Mesenchymal stem cell (in vitro differentiated cells and primary cell): ENCODE results near the gene COL6A5.

Source experiments
- DNase-seq: peaks from one replicate; pipeline ENCODE4 v3.0.0-alpha.2; 2013
- H2AFZ ChIP-seq: one replicate; pipeline ENCODE4 v1.6.1; 2013; ENCODE audit warnings: low read depth, mild to moderate bottlenecking, control low read depth, inconsistent platforms, low read length, moderate library complexity
- H2AK5ac ChIP-seq: 2 replicates; pipeline ENCODE4 v1.6.1; 2013; ENCODE audit warnings: low read length, moderate library complexity, mild to moderate bottlenecking, inconsistent platforms; ENCODE audit not compliant: severe bottlenecking
- H2BK120ac ChIP-seq: one replicate; pipeline ENCODE4 v1.6.1; 2013; ENCODE audit warnings: low read depth, mild to moderate bottlenecking, inconsistent platforms, low read length, moderate library complexity
- H2BK12ac ChIP-seq, 2 experiments: one replicate each; pipeline ENCODE4 v1.6.1; 2013; ENCODE audit warnings: inconsistent platforms in 2 of 2, low read length in 2 of 2, mild to moderate bottlenecking in 2 of 2, moderate library complexity in 2 of 2, control low read depth in 1 of 2
- H2BK15ac ChIP-seq: one replicate; pipeline ENCODE4 v1.6.1; 2013; ENCODE audit warnings: mild to moderate bottlenecking, low read depth, inconsistent platforms; ENCODE audit not compliant: poor library complexity, severe bottlenecking
- H2BK5ac ChIP-seq: 2 replicates; pipeline ENCODE4 v1.6.1; 2013; ENCODE audit warnings: low read depth, mild to moderate bottlenecking, low read length, control low read depth, inconsistent platforms; ENCODE audit not compliant: poor library complexity, severe bottlenecking
- H3K14ac ChIP-seq, 2 experiments: one replicate each; pipeline ENCODE4 v1.6.1; 2013; ENCODE audit warnings: inconsistent platforms in 2 of 2, low read length in 2 of 2, control low read depth in 1 of 2, mild to moderate bottlenecking in 1 of 2, moderate library complexity in 1 of 2
- H3K18ac ChIP-seq, 2 experiments: one replicate each; pipeline ENCODE4 v1.6.1; 2013; ENCODE audit warnings: inconsistent platforms in 2 of 2, low read length in 2 of 2, control low read depth in 1 of 2, low read depth in 1 of 2, mild to moderate bottlenecking in 1 of 2
- H3K23ac ChIP-seq, 2 experiments: one replicate each; pipeline ENCODE4 v1.6.1; 2013; ENCODE audit warnings: inconsistent platforms in 2 of 2, low read length in 2 of 2, mild to moderate bottlenecking in 2 of 2, moderate library complexity in 2 of 2, control low read depth in 1 of 2
- H3K27ac ChIP-seq: 2 replicates; pipeline ENCODE4 v1.5.1; 2013; ENCODE audit warnings: mild to moderate bottlenecking, moderate library complexity, low read length, control low read depth, inconsistent platforms; ENCODE audit not compliant: poor library complexity, severe bottlenecking
- H3K27me3 ChIP-seq, 2 experiments: 2 replicates each; pipeline versions ENCODE4 v1.6.1 to v1.7.0; 2013; ENCODE audit warnings: low read length in 2 of 2, mild to moderate bottlenecking in 2 of 2, moderate library complexity in 2 of 2, control low read depth in 1 of 2, inconsistent platforms in 1 of 2; ENCODE audit not compliant: control insufficient read depth in 1 of 2, insufficient read depth in 1 of 2
- H3K36me3 ChIP-seq, 2 experiments: 2 replicates each; pipeline versions ENCODE4 v1.6.1 to v1.7.0; 2013; ENCODE audit warnings: low read length in 2 of 2, control low read depth in 1 of 2, inconsistent platforms in 1 of 2, low read depth in 1 of 2, mild to moderate bottlenecking in 1 of 2; ENCODE audit not compliant: insufficient read depth in 2 of 2, control insufficient read depth in 1 of 2
- H3K4ac ChIP-seq, 2 experiments: one replicate each; pipeline ENCODE4 v1.6.1; 2013; ENCODE audit warnings: inconsistent platforms in 2 of 2, low read length in 2 of 2, mild to moderate bottlenecking in 2 of 2, moderate library complexity in 2 of 2, control low read depth in 1 of 2, low read depth in 1 of 2
- H3K4me1 ChIP-seq: 2 replicates; pipeline ENCODE4 v1.6.1; 2013; ENCODE audit warnings: low read depth, low read length, control low read depth; ENCODE audit not compliant: control insufficient read depth, insufficient read depth
- H3K4me2 ChIP-seq: 2 replicates; pipeline ENCODE4 v1.6.1; 2013; ENCODE audit warnings: low read length, mild to moderate bottlenecking, inconsistent platforms; ENCODE audit not compliant: poor library complexity, severe bottlenecking
- H3K4me3 ChIP-seq, 2 experiments: 2 replicates each; pipeline versions ENCODE4 v1.5.1 to v1.7.0; 2013; ENCODE audit warnings: low read length in 2 of 2, mild to moderate bottlenecking in 2 of 2, control low read depth in 1 of 2, low read depth in 1 of 2; ENCODE audit not compliant: insufficient read depth in 1 of 2
- H3K79me1 ChIP-seq: replicated peaks from 2 replicates; pipeline ENCODE4 v1.6.1; 2013; ENCODE audit warnings: mild to moderate bottlenecking, control low read depth, low read length, inconsistent platforms; ENCODE audit not compliant: poor library complexity, severe bottlenecking
- H3K9ac ChIP-seq: 2 replicates; pipeline ENCODE4 v1.7.0; 2013; ENCODE audit warnings: mild to moderate bottlenecking, low read length, moderate library complexity
- H3K9me3 ChIP-seq: 2 replicates; pipeline ENCODE4 v1.7.0; 2013; ENCODE audit warnings: mild to moderate bottlenecking, low read length; ENCODE audit not compliant: control insufficient read depth
- H4K8ac ChIP-seq: one replicate; pipeline ENCODE4 v1.6.1; 2013; ENCODE audit warnings: inconsistent platforms, mild to moderate bottlenecking, low read length, moderate library complexity
- H4K91ac ChIP-seq: one replicate; pipeline ENCODE4 v1.6.1; 2013; ENCODE audit warnings: mild to moderate bottlenecking, low read length, inconsistent platforms
- WGBS: methylation state at CpG from one replicate; pipeline ENCODE4 v1.1.7; 2013; ENCODE audit warnings: mixed read lengths; 5-methylcytosine and 5-hydroxymethylcytosine counted together

The COL6A5 gene

GRCh38 chr3:130340766-130341165, 4.7 kb upstream of the COL6A5 start:
- 60% methylated on average over 1 of the region's 1 CpG for WGBS
- no peak overlapping the region for H2AK5ac ChIP-seq

GRCh38 chr3:130341388-130341787, 4.1 kb upstream of the COL6A5 start:
- H3K27me3 ChIP-seq, result peaks cover 21 to 53% of the 10 kb centered on the region in 2 experiments
- H3K14ac ChIP-seq, result no peak overlapping the region
- H3K36me3 ChIP-seq, result no peaks in the 10 kb centered on the region
- no peak overlapping the region for H2BK120ac ChIP-seq
- no peak overlapping the region for H4K91ac ChIP-seq
- H2BK12ac ChIP-seq, result no peak overlapping the region
- no peak overlapping the region for H3K9ac ChIP-seq
- H2AFZ ChIP-seq, result no peak overlapping the region
- H2BK5ac ChIP-seq, result no peak overlapping the region
- no peak overlapping the region for H4K8ac ChIP-seq
- no peak overlapping the region for H2BK15ac ChIP-seq
- H3K4me1 ChIP-seq, result peaks cover 6% of the 10 kb centered on the region
- H3K4me3 ChIP-seq, result no peak overlapping the region
- H3K4ac ChIP-seq, result no peak overlapping the region
- H3K79me1 ChIP-seq, result no peaks in the 10 kb centered on the region
- H3K9me3 ChIP-seq, result peaks cover 19% of the 10 kb centered on the region
- H3K18ac ChIP-seq, result no peak overlapping the region
- DNase-seq, result peak; percentile 41
- H2AK5ac ChIP-seq, result no peak overlapping the region
- no peak overlapping the region for H3K27ac ChIP-seq
- H3K4me2 ChIP-seq, result no peak overlapping the region
- no peak overlapping the region for H3K23ac ChIP-seq

More at GRCh38 chr3:130340766-130341165, 4.7 kb upstream of the COL6A5 start:
- DNase-seq, result peak; percentile 5
- H4K91ac ChIP-seq, result no peak overlapping the region
- H2AFZ ChIP-seq, result no peak overlapping the region
- H3K9me3 ChIP-seq, result peaks cover 23% of the 10 kb centered on the region
- peaks cover 15 to 47% of the 10 kb centered on the region in 2 experiments for H3K27me3 ChIP-seq
- H3K27ac ChIP-seq, result no peak overlapping the region
- H3K79me1 ChIP-seq, result no peaks in the 10 kb centered on the region
- H2BK15ac ChIP-seq, result no peak overlapping the region
- no peak overlapping the region for H3K4me2 ChIP-seq
- H3K4ac ChIP-seq, result no peak overlapping the region
- H2BK120ac ChIP-seq, result no peak overlapping the region
- H3K36me3 ChIP-seq, result no peaks in the 10 kb centered on the region
- H4K8ac ChIP-seq, result no peak overlapping the region
- no peak overlapping the region for H3K23ac ChIP-seq
- H3K9ac ChIP-seq, result no peak overlapping the region
- H3K4me3 ChIP-seq, result no peak overlapping the region
- peaks cover 5% of the 10 kb centered on the region for H3K4me1 ChIP-seq
- H2BK5ac ChIP-seq, result no peak overlapping the region
- no peak overlapping the region for H3K18ac ChIP-seq
- H2BK12ac ChIP-seq, result no peak overlapping the region
- H3K14ac ChIP-seq, result no peak overlapping the region

DNA sequence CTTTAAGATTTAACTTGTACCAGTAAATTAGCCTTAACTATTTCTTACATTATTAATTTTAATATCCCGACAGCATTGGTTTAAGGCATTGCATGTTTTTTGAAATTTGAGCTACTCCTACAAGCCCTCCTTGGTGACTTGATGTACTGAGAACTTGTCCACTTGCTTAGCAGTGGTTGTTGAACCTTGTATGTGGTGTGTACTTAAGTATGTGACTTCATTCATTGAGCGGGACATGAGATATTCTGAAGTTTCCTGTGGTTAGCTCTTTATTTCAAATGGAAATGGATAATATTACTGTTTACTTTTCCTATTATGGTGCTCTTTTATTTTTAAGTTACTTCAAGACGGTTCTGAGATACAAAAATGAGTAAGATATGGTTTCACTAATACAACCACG, 3.6 kb upstream of the COL6A5 start:
- peaks cover 23 to 58% of the 10 kb centered on the region in 2 experiments for H3K27me3 ChIP-seq
- H3K9me3 ChIP-seq, result peaks cover 18% of the 10 kb centered on the region
- H4K91ac ChIP-seq, result no peak overlapping the region
- DNase-seq, result no peak
- H4K8ac ChIP-seq, result no peak overlapping the region
- no peak overlapping the region for H3K27ac ChIP-seq
- H3K14ac ChIP-seq, result no peak overlapping the region
- no peak overlapping the region for H3K9ac ChIP-seq
- H2BK5ac ChIP-seq, result no peak overlapping the region
- H2AFZ ChIP-seq, result no peak overlapping the region
- no peak overlapping the region for H3K4ac ChIP-seq
- H3K36me3 ChIP-seq, result no peaks in the 10 kb centered on the region
- H3K4me3 ChIP-seq, result no peak overlapping the region
- no peak overlapping the region for H2BK120ac ChIP-seq
- H3K4me1 ChIP-seq, result peaks cover 6% of the 10 kb centered on the region
- 100% methylated on average over 2 of the region's 4 CpGs for WGBS
- H2AK5ac ChIP-seq, result no peak overlapping the region
- H3K4me2 ChIP-seq, result no peak overlapping the region
- no peak overlapping the region for H2BK12ac ChIP-seq
- H3K18ac ChIP-seq, result no peak overlapping the region
- H3K23ac ChIP-seq, result no peak overlapping the region
- no peaks in the 10 kb centered on the region for H3K79me1 ChIP-seq
- no peak overlapping the region for H2BK15ac ChIP-seq

DNA sequence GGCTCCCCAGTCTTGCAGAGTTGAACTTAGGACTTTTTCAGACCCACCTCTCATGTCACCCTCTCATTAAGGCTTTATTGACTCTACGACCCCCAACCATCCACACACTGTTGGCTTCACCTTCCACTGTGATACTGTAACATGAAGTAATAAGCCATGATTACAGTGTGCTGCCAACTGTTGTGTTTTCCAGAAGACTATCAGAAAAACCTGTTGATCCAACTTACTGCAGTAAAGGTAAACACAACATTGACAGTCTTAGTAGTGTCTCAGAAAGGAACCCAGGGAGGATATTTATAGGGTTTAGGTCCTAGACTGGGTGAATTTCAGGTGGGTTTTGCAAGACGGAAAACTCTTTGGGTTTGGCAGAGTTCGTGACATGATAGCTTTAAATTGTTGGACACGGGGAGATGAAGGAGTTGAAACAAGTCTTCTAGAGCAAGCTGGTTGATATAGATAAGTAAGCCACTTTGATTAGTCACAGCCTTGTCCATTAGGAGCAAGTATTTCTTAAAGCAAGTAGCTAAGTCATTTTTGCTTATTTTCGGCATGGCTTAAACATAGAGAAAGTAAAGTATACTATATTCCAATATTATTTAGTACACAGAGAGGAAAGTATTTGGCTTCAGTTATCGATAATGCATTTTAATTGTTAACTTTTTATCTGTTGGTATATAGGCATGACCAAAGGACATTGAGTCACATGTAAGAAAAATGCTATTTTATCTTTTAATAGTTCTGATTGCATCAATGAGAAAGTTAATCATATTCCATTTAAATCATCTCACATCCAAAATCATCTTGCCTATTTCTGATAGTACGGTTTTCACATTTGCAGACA, 2.4 kb upstream of the COL6A5 start:
- Histone ChIP-seq H3K27ac (no peak overlapping the region), H2BK120ac (no peak overlapping the region), H3K14ac (no peak overlapping the region), H3K4me1 (peaks cover 6% of the 10 kb centered on the region), H3K4me3 (no peak overlapping the region), H3K27me3 (peaks cover 28 to 68% of the 10 kb centered on the region in 2 experiments), H3K18ac (no peak overlapping the region), H3K4ac (no peak overlapping the region), H3K23ac (no peak overlapping the region), H3K79me1 (no peaks in the 10 kb centered on the region), H3K36me3 (no peaks in the 10 kb centered on the region), H2AK5ac (no peak overlapping the region), H2BK12ac (no peak overlapping the region), H3K9me3 (peaks cover 14% of the 10 kb centered on the region), H2AFZ (no peak overlapping the region), H3K9ac (no peak overlapping the region), H2BK5ac (no peak overlapping the region), H4K91ac (no peak overlapping the region), H2BK15ac (no peak overlapping the region), H4K8ac (no peak overlapping the region), H3K4me2 (no peak overlapping the region)
- no peak for DNase-seq
- 63% methylated on average over 3 of the region's 7 CpGs for WGBS
